Measurements from ENCODE around the gene FOSL2. TPM values are rescaled to one million over a fixed set of nuclear protein-coding genes. Genes with fewer than 3 reads are reported as not detected.

FOSL2 gene
- total RNA-seq, 1 experiment from 2014 or later = 12.2 TPM

DNA sequence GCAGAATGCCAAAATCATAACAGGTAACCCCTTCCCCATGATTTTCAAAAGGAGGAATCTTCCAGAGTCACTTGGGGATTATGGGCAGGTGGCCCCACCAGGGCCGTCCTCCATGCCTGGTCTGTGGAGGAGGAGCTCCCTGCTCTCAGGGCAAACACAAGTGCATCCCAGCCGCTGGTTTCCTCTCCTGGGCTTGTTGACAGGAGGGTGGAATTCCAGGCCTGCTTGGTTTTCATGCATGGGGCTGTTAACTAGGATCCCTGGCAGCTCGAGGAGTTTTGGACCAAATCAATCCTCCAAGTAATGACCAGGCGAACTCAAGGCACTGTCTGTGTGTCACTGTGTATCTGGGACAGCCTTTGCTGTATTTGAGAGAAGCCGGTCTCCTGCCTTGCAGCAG is 45.3 kb downstream of the FOSL2 start:
- no peak for DNase-seq (ENCODE audit: low spot score)
- no TSS peak for BruUV-seq (replicated peaks)
- POLR2A ChIA-PET (ENCODE audit: low non-redundant PET) = no interaction called here
- no peaks in the 10 kb centered on the region for H3K36me3 ChIP-seq (ENCODE audit: insufficient read depth, low read length, poor library complexity, severe bottlenecking)
- CTCF ChIA-PET = no interaction called here
- no peak for TF ChIP-seq EZH2 (IDR thresholded peaks at IDR 0.05; ENCODE audit: borderline replicate concordance, low read depth, low read length, poor library complexity, severe bottlenecking)
- TF ChIP-seq, protein P1, sequence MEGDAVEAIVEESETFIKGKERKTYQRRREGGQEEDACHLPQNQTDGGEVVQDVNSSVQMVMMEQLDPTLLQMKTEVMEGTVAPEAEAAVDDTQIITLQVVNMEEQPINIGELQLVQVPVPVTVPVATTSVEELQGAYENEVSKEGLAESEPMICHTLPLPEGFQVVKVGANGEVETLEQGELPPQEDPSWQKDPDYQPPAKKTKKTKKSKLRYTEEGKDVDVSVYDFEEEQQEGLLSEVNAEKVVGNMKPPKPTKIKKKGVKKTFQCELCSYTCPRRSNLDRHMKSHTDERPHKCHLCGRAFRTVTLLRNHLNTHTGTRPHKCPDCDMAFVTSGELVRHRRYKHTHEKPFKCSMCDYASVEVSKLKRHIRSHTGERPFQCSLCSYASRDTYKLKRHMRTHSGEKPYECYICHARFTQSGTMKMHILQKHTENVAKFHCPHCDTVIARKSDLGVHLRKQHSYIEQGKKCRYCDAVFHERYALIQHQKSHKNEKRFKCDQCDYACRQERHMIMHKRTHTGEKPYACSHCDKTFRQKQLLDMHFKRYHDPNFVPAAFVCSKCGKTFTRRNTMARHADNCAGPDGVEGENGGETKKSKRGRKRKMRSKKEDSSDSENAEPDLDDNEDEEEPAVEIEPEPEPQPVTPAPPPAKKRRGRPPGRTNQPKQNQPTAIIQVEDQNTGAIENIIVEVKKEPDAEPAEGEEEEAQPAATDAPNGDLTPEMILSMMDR (conservative IDR thresholded peaks at IDR 0.05; ENCODE audit: low read depth, low read length) = no peak
- no peak overlapping the region for H3K27ac ChIP-seq (ENCODE audit: low read depth, low read length, poor library complexity, severe bottlenecking)
- H3K9me3 ChIP-seq (ENCODE audit: low read depth, low read length, poor library complexity, severe bottlenecking) = no peaks in the 10 kb centered on the region
- no peak overlapping the region for H3K4me3 ChIP-seq (ENCODE audit: low read depth, low read length, poor library complexity, severe bottlenecking)
- H3K4me1 ChIP-seq (ENCODE audit: insufficient read depth, low read length, poor library complexity, severe bottlenecking) = no peaks in the 10 kb centered on the region
- no peaks in the 10 kb centered on the region for H3K27me3 ChIP-seq (replicated peaks; ENCODE audit: insufficient read depth, low read depth, low read length, poor library complexity)
- intact Hi-C loops (cut with micrococcal nuclease; ENCODE audit: unreplicated experiment) = no loop called here

DNA sequence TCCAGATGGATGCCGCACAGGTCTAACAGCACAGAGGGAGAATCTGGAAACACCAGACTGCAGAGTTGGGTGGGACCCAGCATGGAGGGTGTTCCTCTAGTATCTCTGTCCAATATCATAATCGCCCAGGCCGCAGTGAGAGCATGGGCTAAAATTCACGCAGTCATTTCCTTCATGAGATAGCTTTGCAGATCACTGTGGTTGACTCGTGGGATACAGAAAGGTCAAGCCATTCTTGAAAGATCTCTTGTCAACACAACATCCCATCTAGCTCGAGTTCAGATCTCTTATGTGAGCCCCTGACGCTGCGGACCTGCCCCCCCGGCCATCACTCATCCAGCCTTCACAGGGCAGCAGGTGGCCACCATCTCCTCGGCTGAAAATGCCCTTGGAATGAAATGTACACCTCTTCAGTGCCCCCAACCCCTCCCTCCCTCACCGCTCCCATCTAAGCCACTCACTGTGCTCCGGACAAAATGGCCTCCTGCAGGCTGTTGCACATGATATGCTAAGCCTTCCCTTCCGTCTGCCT is 45.9 kb downstream of the FOSL2 start:
- Histone ChIP-seq H3K9me3 (ENCODE audit: low read depth, low read length, poor library complexity, severe bottlenecking) (no peaks in the 10 kb centered on the region), H3K36me3 (ENCODE audit: insufficient read depth, low read length, poor library complexity, severe bottlenecking) (no peaks in the 10 kb centered on the region), H3K4me1 (ENCODE audit: insufficient read depth, low read length, poor library complexity, severe bottlenecking) (no peaks in the 10 kb centered on the region), H3K4me3 (ENCODE audit: low read depth, low read length, poor library complexity, severe bottlenecking) (no peak overlapping the region), H3K27me3 (replicated peaks; ENCODE audit: insufficient read depth, low read depth, low read length, poor library complexity) (no peaks in the 10 kb centered on the region), H3K27ac (ENCODE audit: low read depth, low read length, poor library complexity, severe bottlenecking) (no peak overlapping the region)
- CTCF ChIA-PET = no interaction called here
- BruUV-seq (replicated peaks) = no TSS peak
- intact Hi-C loops (cut with micrococcal nuclease; ENCODE audit: unreplicated experiment) = no loop called here
- DNase-seq (ENCODE audit: low spot score) = no peak
- TF ChIP-seq, protein P1 (conservative IDR thresholded peaks at IDR 0.05; ENCODE audit: low read depth, low read length) = no peak
- no peak for TF ChIP-seq EZH2 (IDR thresholded peaks at IDR 0.05; ENCODE audit: borderline replicate concordance, low read depth, low read length, poor library complexity, severe bottlenecking)
- POLR2A ChIA-PET (ENCODE audit: low non-redundant PET) = no interaction called here

DNA sequence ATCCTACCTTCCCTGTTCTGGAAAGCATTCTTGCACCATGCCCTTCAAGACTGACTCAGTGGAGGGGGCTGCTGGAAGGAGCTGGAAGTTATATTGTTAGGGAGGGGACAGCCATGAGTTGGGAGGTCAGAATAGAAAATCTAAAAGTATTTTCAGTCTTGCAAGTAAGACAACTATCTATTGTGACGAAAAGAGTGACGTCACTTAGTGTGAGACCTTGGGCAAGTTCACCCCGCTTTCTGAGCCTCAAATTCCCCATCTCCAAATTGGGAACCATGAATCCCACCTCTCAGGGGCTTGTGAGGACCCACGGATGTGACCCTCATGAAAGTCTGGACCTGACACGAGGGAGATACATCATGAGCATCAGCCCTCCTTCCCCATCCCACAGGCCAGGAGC is 46.5 kb downstream of the FOSL2 start:
- no peaks in the 10 kb centered on the region for H3K36me3 ChIP-seq (ENCODE audit: insufficient read depth, low read length, poor library complexity, severe bottlenecking)
- H3K4me1 ChIP-seq (ENCODE audit: insufficient read depth, low read length, poor library complexity, severe bottlenecking) = no peaks in the 10 kb centered on the region
- POLR2A ChIA-PET (ENCODE audit: low non-redundant PET) = no interaction called here
- intact Hi-C loops (cut with micrococcal nuclease; ENCODE audit: unreplicated experiment) = no loop called here
- H3K4me3 ChIP-seq (ENCODE audit: low read depth, low read length, poor library complexity, severe bottlenecking) = no peak overlapping the region
- no peak for TF ChIP-seq EZH2 (IDR thresholded peaks at IDR 0.05; ENCODE audit: borderline replicate concordance, low read depth, low read length, poor library complexity, severe bottlenecking)
- TF ChIP-seq, protein P1 (conservative IDR thresholded peaks at IDR 0.05; ENCODE audit: low read depth, low read length) = no peak
- no peak overlapping the region for H3K27ac ChIP-seq (ENCODE audit: low read depth, low read length, poor library complexity, severe bottlenecking)
- CTCF ChIA-PET = no interaction called here
- DNase-seq (ENCODE audit: low spot score) = no peak
- BruUV-seq (replicated peaks) = no TSS peak
- H3K27me3 ChIP-seq (replicated peaks; ENCODE audit: insufficient read depth, low read depth, low read length, poor library complexity) = no peaks in the 10 kb centered on the region
- H3K9me3 ChIP-seq (ENCODE audit: low read depth, low read length, poor library complexity, severe bottlenecking) = no peaks in the 10 kb centered on the region

All from A673 (cell line).